OCI-LY7 (cell line): Measurements from ENCODE around the gene SEC24D.

Experiments
- CTCF ChIP-seq: fragments of 200-600 bp; sonication (generic); conservative IDR thresholded peaks from 2 replicates; pipeline ENCODE4 v1.5.1; 2014; ENCODE audit warnings: mild to moderate bottlenecking, antibody characterized with exemption, low read length, moderate library complexity, mixed read lengths
- EZH2phosphoT487 ChIP-seq: fragments of 200-600 bp; sonication (generic); IDR thresholded peaks from 2 replicates; pipeline ENCODE4 v1.6.1; 2018; ENCODE audit warnings: low read depth, borderline replicate concordance, mild to moderate bottlenecking, mixed run types, antibody characterized with exemption, low read length, moderate library complexity, mixed read lengths

DNA sequence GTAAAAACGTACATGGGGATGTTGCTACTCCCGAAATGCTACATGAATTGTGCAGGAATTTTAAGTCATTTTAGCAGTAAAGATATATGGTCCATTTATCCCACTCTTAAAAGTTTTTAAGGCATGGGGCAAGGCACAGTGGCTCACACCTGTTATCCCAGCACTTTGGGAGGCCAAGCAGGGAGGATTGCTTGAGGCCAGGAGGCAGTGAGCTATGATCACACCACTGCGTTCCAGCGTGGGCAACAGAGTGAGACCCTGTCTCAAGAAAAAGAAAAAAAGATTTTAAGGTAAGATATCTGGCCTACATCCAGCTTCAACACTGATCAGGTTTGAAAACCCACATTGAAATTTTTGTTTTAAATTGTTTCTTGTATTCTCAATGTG lies 1.2 kb upstream of the SEC24D start:
- TF ChIP-seq CTCF (no peak), EZH2phosphoT487 (no peak)
